ENCODE measurements around the gene SH2D4B.

- TF ChIP-seq CTCF (IDR thresholded peaks at IDR 0.05; ENCODE audit: insufficient read depth, low read length), result no peak
- TF ChIP-seq REST (IDR thresholded peaks at IDR 0.05; ENCODE audit: insufficient replicate concordance, low read depth), result no peak
- no peak for TF ChIP-seq POLR2AphosphoS5 (IDR thresholded peaks at IDR 0.05; ENCODE audit: low read depth)
- no peak for TF ChIP-seq SPI1 (IDR thresholded peaks at IDR 0.05; ENCODE audit: borderline replicate concordance, low read depth)
These were observed 32.7 kb upstream of the SH2D4B start for GRCh38 chr10:80504897-80505465.

Data from HL-60 (cell line).